ENCODE results near the gene GPC5.

Gene GPC5

DNA sequence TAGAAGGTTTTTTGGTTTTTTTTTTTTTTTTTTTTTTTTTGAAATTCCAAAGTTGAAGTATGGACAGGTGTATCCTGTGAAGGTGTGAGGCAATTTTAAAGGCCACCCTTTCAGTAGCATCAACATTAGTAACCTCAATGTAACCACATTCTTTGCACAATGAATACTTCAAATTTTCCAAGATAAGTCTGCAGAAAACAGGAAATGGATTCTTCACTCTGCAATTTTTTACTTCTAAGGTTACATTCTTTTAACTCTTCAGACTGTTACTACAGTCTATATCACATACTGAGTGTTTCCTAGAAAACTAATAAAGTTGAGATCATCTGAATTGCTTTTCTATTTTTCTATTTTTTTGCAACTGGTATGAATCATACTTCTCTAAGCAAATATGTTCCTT, 1259.1 kb downstream of the GPC5 start:
- H3K79me2 ChIP-seq (ENCODE audit: control insufficient read depth, insufficient read depth, low read length): no peaks in the 10 kb centered on the region
- no peak overlapping the region for H3K4ac ChIP-seq (ENCODE audit: low read depth, low read length)
- H4K5ac ChIP-seq (ENCODE audit: low read length): no peak overlapping the region
- H2BK120ac ChIP-seq (ENCODE audit: low read depth, low read length): no peak overlapping the region
- H3K4me2 ChIP-seq (ENCODE audit: low read length): no peak overlapping the region
- no peak overlapping the region for H3K18ac ChIP-seq (ENCODE audit: low read length)
- no peak overlapping the region for H2BK15ac ChIP-seq (replicated peaks; ENCODE audit: low read depth)
- H3K27me3 ChIP-seq (ENCODE audit: insufficient read depth, low read length, poor library complexity): no peaks in the 10 kb centered on the region
- no peak overlapping the region for H2AK5ac ChIP-seq (ENCODE audit: low read length)
- H3K56ac ChIP-seq (ENCODE audit: low read length): no peak overlapping the region
- H3K4me1 ChIP-seq (ENCODE audit: control insufficient read depth, low read depth, low read length): no peaks in the 10 kb centered on the region
- H3K23ac ChIP-seq (ENCODE audit: low read length): no peak overlapping the region
- H3K79me1 ChIP-seq (ENCODE audit: low read length): no peaks in the 10 kb centered on the region
- no peaks in the 10 kb centered on the region for H3K36me3 ChIP-seq (ENCODE audit: control insufficient read depth, insufficient read depth, low read length)
- H4K8ac ChIP-seq (ENCODE audit: low read depth, low read length): no peak overlapping the region
- H3K9ac ChIP-seq (ENCODE audit: low read length): no peak overlapping the region
- H2BK5ac ChIP-seq (ENCODE audit: low read length): no peak overlapping the region
- H3K27ac ChIP-seq (ENCODE audit: low read depth, low read length): no peak overlapping the region
- DNase-seq: no peak
- no peak overlapping the region for H3K4me3 ChIP-seq (ENCODE audit: low read length)

DNA sequence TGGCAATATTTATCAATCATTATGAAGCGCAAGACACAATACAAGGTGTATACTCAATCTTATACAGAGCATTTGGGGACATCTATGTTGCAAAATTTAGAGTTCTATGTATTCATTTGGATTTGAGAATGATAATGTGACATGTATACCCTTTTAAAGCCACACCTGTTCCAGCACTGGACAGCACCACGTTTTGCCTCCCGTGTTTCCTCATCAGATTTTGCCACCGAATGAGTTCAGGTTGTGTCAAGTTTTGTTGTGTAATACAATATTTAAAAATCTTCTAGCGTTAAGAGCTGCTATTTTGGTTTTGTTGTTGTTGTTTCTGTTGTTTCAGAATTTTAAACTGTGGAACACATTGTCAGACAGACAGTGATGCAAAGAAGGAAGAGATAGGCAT, 1259.9 kb downstream of the GPC5 start:
- Histone ChIP-seq H4K8ac (ENCODE audit: low read depth, low read length) (no peak overlapping the region), H3K4me3 (ENCODE audit: low read length) (no peak overlapping the region), H3K4ac (ENCODE audit: low read depth, low read length) (no peak overlapping the region), H3K4me2 (ENCODE audit: low read length) (no peak overlapping the region), H3K27ac (ENCODE audit: low read depth, low read length) (no peak overlapping the region), H2BK5ac (ENCODE audit: low read length) (no peak overlapping the region), H2BK15ac (replicated peaks; ENCODE audit: low read depth) (no peak overlapping the region), H3K23ac (ENCODE audit: low read length) (no peak overlapping the region), H3K79me1 (ENCODE audit: low read length) (no peaks in the 10 kb centered on the region), H3K36me3 (ENCODE audit: control insufficient read depth, insufficient read depth, low read length) (no peaks in the 10 kb centered on the region), H3K18ac (ENCODE audit: low read length) (no peak overlapping the region), H4K5ac (ENCODE audit: low read length) (no peak overlapping the region), H3K56ac (ENCODE audit: low read length) (no peak overlapping the region), H3K79me2 (ENCODE audit: control insufficient read depth, insufficient read depth, low read length) (no peaks in the 10 kb centered on the region), H3K9ac (ENCODE audit: low read length) (no peak overlapping the region), H3K4me1 (ENCODE audit: control insufficient read depth, low read depth, low read length) (no peaks in the 10 kb centered on the region), H2AK5ac (ENCODE audit: low read length) (no peak overlapping the region), H2BK120ac (ENCODE audit: low read depth, low read length) (no peak overlapping the region), H3K27me3 (ENCODE audit: insufficient read depth, low read length, poor library complexity) (no peaks in the 10 kb centered on the region)
- no peak for DNase-seq
- WGBS (ENCODE audit: extremely low coverage, insufficient coverage, low lambda C conversion rate): no CpG with 5 or more reads among the region's 5 CpGs

DNA sequence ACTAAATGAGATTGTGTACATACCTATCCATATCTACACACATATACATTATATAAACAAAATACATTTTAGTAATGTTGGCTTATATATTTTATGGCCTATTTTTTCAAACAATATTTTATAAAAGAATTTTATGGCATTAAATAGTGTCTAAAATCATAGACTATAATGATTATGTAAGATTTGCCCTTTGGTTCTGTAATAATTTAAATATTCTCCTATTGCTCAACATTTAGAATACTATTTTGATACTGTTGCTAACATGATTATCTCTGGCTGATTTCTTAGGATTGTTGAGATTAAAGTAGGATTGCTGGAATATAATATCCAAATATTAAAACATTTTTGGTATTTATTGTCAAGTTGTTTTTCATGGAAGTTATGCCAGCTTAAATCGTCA, 1263.0 kb downstream of the GPC5 start:
- no peak overlapping the region for H2AK5ac ChIP-seq (ENCODE audit: low read length)
- H3K27me3 ChIP-seq (ENCODE audit: insufficient read depth, low read length, poor library complexity): no peaks in the 10 kb centered on the region
- H3K23ac ChIP-seq (ENCODE audit: low read length): no peak overlapping the region
- no peak overlapping the region for H3K4ac ChIP-seq (ENCODE audit: low read depth, low read length)
- no CpG with 5 or more reads among the region's 1 CpG for WGBS (ENCODE audit: extremely low coverage, insufficient coverage, low lambda C conversion rate)
- no peaks in the 10 kb centered on the region for H3K36me3 ChIP-seq (ENCODE audit: control insufficient read depth, insufficient read depth, low read length)
- no peak overlapping the region for H2BK15ac ChIP-seq (replicated peaks; ENCODE audit: low read depth)
- no peak overlapping the region for H3K4me3 ChIP-seq (ENCODE audit: low read length)
- H3K56ac ChIP-seq (ENCODE audit: low read length): no peak overlapping the region
- no peak overlapping the region for H3K4me2 ChIP-seq (ENCODE audit: low read length)
- no peak overlapping the region for H2BK120ac ChIP-seq (ENCODE audit: low read depth, low read length)
- no peak overlapping the region for H4K5ac ChIP-seq (ENCODE audit: low read length)
- H3K9ac ChIP-seq (ENCODE audit: low read length): no peak overlapping the region
- H3K27ac ChIP-seq (ENCODE audit: low read depth, low read length): no peak overlapping the region
- H4K8ac ChIP-seq (ENCODE audit: low read depth, low read length): no peak overlapping the region
- H3K4me1 ChIP-seq (ENCODE audit: control insufficient read depth, low read depth, low read length): no peaks in the 10 kb centered on the region
- H2BK5ac ChIP-seq (ENCODE audit: low read length): no peak overlapping the region
- no peak overlapping the region for H3K18ac ChIP-seq (ENCODE audit: low read length)
- no peaks in the 10 kb centered on the region for H3K79me1 ChIP-seq (ENCODE audit: low read length)
- DNase-seq: no peak
- no peaks in the 10 kb centered on the region for H3K79me2 ChIP-seq (ENCODE audit: control insufficient read depth, insufficient read depth, low read length)

DNA sequence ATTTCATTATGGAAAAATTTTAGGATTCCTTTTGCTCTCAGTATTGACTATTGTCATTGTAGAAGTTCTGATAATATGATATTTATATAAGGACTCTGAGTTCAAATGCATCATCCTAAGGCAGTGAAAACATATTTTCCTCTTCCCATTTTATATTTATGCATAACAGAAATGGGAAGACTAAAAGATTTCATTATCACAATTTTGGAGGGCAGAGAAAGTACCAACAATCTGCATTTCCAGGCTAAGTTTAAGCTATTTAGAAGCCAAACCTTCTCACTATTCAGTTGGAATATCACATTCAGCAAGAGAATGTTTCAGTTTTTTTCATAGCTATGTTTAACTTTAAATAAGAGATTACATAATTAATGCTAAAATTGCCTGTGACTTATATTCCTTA, 1269.7 kb downstream of the GPC5 start:
- no peak overlapping the region for H3K9ac ChIP-seq (ENCODE audit: low read length)
- no peak overlapping the region for H2BK15ac ChIP-seq (replicated peaks; ENCODE audit: low read depth)
- no peak overlapping the region for H3K23ac ChIP-seq (ENCODE audit: low read length)
- H3K56ac ChIP-seq (ENCODE audit: low read length): no peak overlapping the region
- no peak overlapping the region for H3K18ac ChIP-seq (ENCODE audit: low read length)
- H2BK5ac ChIP-seq (ENCODE audit: low read length): no peak overlapping the region
- no peak overlapping the region for H3K4ac ChIP-seq (ENCODE audit: low read depth, low read length)
- no peak overlapping the region for H4K8ac ChIP-seq (ENCODE audit: low read depth, low read length)
- no peak overlapping the region for H4K5ac ChIP-seq (ENCODE audit: low read length)
- H3K4me2 ChIP-seq (ENCODE audit: low read length): no peak overlapping the region
- no peak overlapping the region for H3K4me3 ChIP-seq (ENCODE audit: low read length)
- no peak overlapping the region for H3K27ac ChIP-seq (ENCODE audit: low read depth, low read length)
- no peaks in the 10 kb centered on the region for H3K4me1 ChIP-seq (ENCODE audit: control insufficient read depth, low read depth, low read length)
- H3K36me3 ChIP-seq (ENCODE audit: control insufficient read depth, insufficient read depth, low read length): no peaks in the 10 kb centered on the region
- no peaks in the 10 kb centered on the region for H3K79me1 ChIP-seq (ENCODE audit: low read length)
- H2AK5ac ChIP-seq (ENCODE audit: low read length): no peak overlapping the region
- no peak for DNase-seq
- no peaks in the 10 kb centered on the region for H3K79me2 ChIP-seq (ENCODE audit: control insufficient read depth, insufficient read depth, low read length)
- H2BK120ac ChIP-seq (ENCODE audit: low read depth, low read length): no peak overlapping the region
- no peaks in the 10 kb centered on the region for H3K27me3 ChIP-seq (ENCODE audit: insufficient read depth, low read length, poor library complexity)

DNA sequence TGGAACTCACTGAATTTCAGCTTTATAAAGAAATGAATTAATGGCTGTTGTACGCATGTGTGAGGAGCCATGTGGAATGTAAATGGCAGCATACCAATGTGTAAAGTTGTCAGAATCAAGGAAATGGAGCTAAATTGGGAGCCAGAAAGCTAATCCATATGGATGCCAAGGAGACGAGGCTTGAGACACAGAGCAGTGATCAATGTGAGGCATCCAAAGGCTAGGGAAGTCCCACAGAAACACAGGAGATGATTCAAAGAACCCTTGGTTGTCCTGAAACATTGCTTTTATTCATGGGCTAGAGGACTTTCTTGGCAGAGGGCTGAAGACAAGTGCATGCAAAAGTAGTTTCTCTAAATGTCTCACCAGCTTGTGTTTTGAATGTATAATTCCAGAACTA, 1271.7 kb downstream of the GPC5 start:
- Histone ChIP-seq H3K79me1 (ENCODE audit: low read length) (no peaks in the 10 kb centered on the region), H2BK15ac (replicated peaks; ENCODE audit: low read depth) (no peak overlapping the region), H3K27ac (ENCODE audit: low read depth, low read length) (no peak overlapping the region), H2BK120ac (ENCODE audit: low read depth, low read length) (no peak overlapping the region), H4K8ac (ENCODE audit: low read depth, low read length) (no peak overlapping the region), H3K4me1 (ENCODE audit: control insufficient read depth, low read depth, low read length) (no peaks in the 10 kb centered on the region), H2BK5ac (ENCODE audit: low read length) (no peak overlapping the region), H3K4me2 (ENCODE audit: low read length) (no peak overlapping the region), H4K5ac (ENCODE audit: low read length) (no peak overlapping the region), H3K36me3 (ENCODE audit: control insufficient read depth, insufficient read depth, low read length) (no peaks in the 10 kb centered on the region), H3K4ac (ENCODE audit: low read depth, low read length) (no peak overlapping the region), H3K4me3 (ENCODE audit: low read length) (no peak overlapping the region), H3K27me3 (ENCODE audit: insufficient read depth, low read length, poor library complexity) (no peaks in the 10 kb centered on the region), H3K56ac (ENCODE audit: low read length) (no peak overlapping the region), H3K18ac (ENCODE audit: low read length) (no peak overlapping the region), H3K23ac (ENCODE audit: low read length) (no peak overlapping the region), H2AK5ac (ENCODE audit: low read length) (no peak overlapping the region), H3K79me2 (ENCODE audit: control insufficient read depth, insufficient read depth, low read length) (no peaks in the 10 kb centered on the region), H3K9ac (ENCODE audit: low read length) (no peak overlapping the region)
- no CpG with 5 or more reads among the region's 2 CpGs for WGBS (ENCODE audit: extremely low coverage, insufficient coverage, low lambda C conversion rate)
- no peak for DNase-seq

DNA sequence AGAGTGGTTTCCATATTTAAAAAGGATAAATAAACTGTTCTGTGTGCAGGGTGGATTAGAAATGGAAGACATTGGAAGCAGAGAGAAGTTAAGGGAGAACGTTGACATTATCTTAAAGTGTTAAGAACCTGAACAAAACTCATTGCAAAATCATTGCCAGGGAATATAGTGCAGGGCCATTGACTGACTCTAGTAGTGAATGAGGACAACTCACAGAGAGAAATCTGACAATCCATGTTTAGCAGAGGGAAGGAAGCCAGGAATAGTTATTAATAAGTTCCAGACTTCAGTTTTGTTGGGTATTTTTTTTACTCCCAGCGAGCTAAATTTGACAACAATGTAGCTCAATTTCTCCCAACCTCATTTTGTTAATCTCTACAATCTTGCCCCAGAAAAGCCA, 1273.4 kb downstream of the GPC5 start:
- H3K4ac ChIP-seq (ENCODE audit: low read depth, low read length): no peak overlapping the region
- no peak overlapping the region for H2BK5ac ChIP-seq (ENCODE audit: low read length)
- no peaks in the 10 kb centered on the region for H3K27me3 ChIP-seq (ENCODE audit: insufficient read depth, low read length, poor library complexity)
- WGBS (ENCODE audit: extremely low coverage, insufficient coverage, low lambda C conversion rate): no CpG with 5 or more reads among the region's 2 CpGs
- no peak overlapping the region for H4K8ac ChIP-seq (ENCODE audit: low read depth, low read length)
- H3K36me3 ChIP-seq (ENCODE audit: control insufficient read depth, insufficient read depth, low read length): no peaks in the 10 kb centered on the region
- H3K4me3 ChIP-seq (ENCODE audit: low read length): no peak overlapping the region
- no peaks in the 10 kb centered on the region for H3K79me2 ChIP-seq (ENCODE audit: control insufficient read depth, insufficient read depth, low read length)
- H3K23ac ChIP-seq (ENCODE audit: low read length): no peak overlapping the region
- H3K4me1 ChIP-seq (ENCODE audit: control insufficient read depth, low read depth, low read length): no peaks in the 10 kb centered on the region
- H4K5ac ChIP-seq (ENCODE audit: low read length): no peak overlapping the region
- no peak overlapping the region for H2BK120ac ChIP-seq (ENCODE audit: low read depth, low read length)
- no peak overlapping the region for H2AK5ac ChIP-seq (ENCODE audit: low read length)
- H3K27ac ChIP-seq (ENCODE audit: low read depth, low read length): no peak overlapping the region
- no peak overlapping the region for H3K18ac ChIP-seq (ENCODE audit: low read length)
- H3K79me1 ChIP-seq (ENCODE audit: low read length): no peaks in the 10 kb centered on the region
- DNase-seq: no peak
- no peak overlapping the region for H3K9ac ChIP-seq (ENCODE audit: low read length)
- no peak overlapping the region for H2BK15ac ChIP-seq (replicated peaks; ENCODE audit: low read depth)
- no peak overlapping the region for H3K4me2 ChIP-seq (ENCODE audit: low read length)
- H3K56ac ChIP-seq (ENCODE audit: low read length): no peak overlapping the region
